GM12891 (cell line): ENCODE measurements around the gene NSD1.

ENCODE experiments used
- POLR2A ChIP-seq: IDR thresholded peaks from 2 replicates; pipeline ENCODE4 v1.6.1; 2011; ENCODE audit warnings: low read depth, low read length, control low read depth
- SPI1 ChIP-seq: IDR thresholded peaks from 2 replicates; pipeline ENCODE4 v1.6.1; 2011; ENCODE audit warnings: low read depth, low read length, control low read depth
- TAF1 ChIP-seq: IDR thresholded peaks from 2 replicates; pipeline ENCODE4 v1.6.1; 2011; ENCODE audit warnings: low read depth, low read length, control low read depth

DNA sequence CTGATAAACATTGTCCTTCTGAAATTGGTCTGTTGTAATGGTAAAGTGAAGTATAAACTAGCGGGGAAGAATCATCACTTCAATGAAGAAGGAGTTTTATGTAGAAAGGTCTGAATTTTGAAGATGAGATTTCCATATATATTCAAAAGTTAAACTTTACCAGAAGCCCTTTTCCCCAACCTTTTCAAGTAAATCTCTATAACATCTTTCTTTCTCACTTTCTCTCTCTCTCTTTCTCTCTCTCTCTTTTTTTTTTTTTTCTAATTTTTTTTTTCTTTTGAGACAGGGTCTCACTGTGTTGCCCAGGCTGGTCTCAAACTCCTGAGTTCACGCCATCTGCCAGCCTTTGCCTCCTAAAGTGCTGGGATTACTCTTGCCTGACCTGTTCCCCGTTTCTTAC is 78.7 kb downstream of the NSD1 start:
- TF ChIP-seq TAF1, result no peak
- no peak for TF ChIP-seq POLR2A
- TF ChIP-seq SPI1, result no peak
